GM21786 (cell line): ENCODE results near the gene NISCH.
"Not testable (repeated sequence)": the region's sequence is repeated elsewhere in the genome, so short reads cannot be mapped to it uniquely, and the experiment has no call there.

Source experiments
- ATAC-seq: cut with Tn5 transposase; IDR thresholded peaks from one replicate; pipeline ENCODE4 v1.9.1; 2021; ENCODE audit not compliant: unreplicated experiment

Gene NISCH

GRCh38 chr3:52524258-52524751 lies 68.9 kb downstream of the NISCH start:
- no peak for ATAC-seq

- ATAC-seq, result no peak
Observed at GRCh38 chr3:52524752-52525679, 69.6 kb downstream of the NISCH start.

- no peak for ATAC-seq
Observed at GRCh38 chr3:52525680-52526561, 70.5 kb downstream of the NISCH start.

- not testable (repeated sequence) for ATAC-seq
Observed at GRCh38 chr3:52526671-52527038, 71.3 kb downstream of the NISCH start.

- no peak for ATAC-seq
Observed at GRCh38 chr3:52527039-52527731, 71.8 kb downstream of the NISCH start.

- no peak for ATAC-seq
Observed at GRCh38 chr3:52527732-52528585, 72.6 kb downstream of the NISCH start.

- no peak for ATAC-seq
Observed at GRCh38 chr3:52528586-52529375, 73.4 kb downstream of the NISCH start.

GRCh38 chr3:52529376-52530333 lies 74.3 kb downstream of the NISCH start:
- no peak for ATAC-seq

- ATAC-seq, result no peak
Observed at GRCh38 chr3:52530918-52531826, 75.8 kb downstream of the NISCH start.

- ATAC-seq, result no peak
Observed at GRCh38 chr3:52531860-52532516, 76.6 kb downstream of the NISCH start.

GRCh38 chr3:52532517-52532837 lies 77.1 kb downstream of the NISCH start:
- no peak for ATAC-seq

GRCh38 chr3:52532838-52533622 lies 77.6 kb downstream of the NISCH start:
- no peak for ATAC-seq

- no peak for ATAC-seq
Observed at GRCh38 chr3:52533623-52534280, 78.3 kb downstream of the NISCH start, which contains the start of gene NT5DC2. Gene NT5DC2, minus strand, starts transcription at chr3:52533857. Its CDS starts 120 bp downstream, at chr3:52533737.

- ATAC-seq, result no peak
Observed at GRCh38 chr3:52534281-52535183, 79.1 kb downstream of the NISCH start.
